Inflammatory macrophage (primary cell): ENCODE measurements around the gene TBRG1.
A peak's percentile ranks its signal among the peaks of the same experiment; 100 is the strongest.
"Not testable (repeated sequence)": the region's sequence is repeated elsewhere in the genome, so short reads cannot be mapped to it uniquely, and the experiment has no call there.

ENCODE experiments used
- DNase-seq, 2 donors: peaks; one replicate each; pipeline ENCODE4 v3.0.0-alpha.2; 2020 to 2022
- total RNA-seq, 18 experiments: gene quantifications; one replicate each; lab custom pipeline; 2026; ENCODE audit warnings: mixed read lengths in 6 of 18, inconsistent platforms in 2 of 18; lab: John Stamatoyannopoulos, UW

Gene TBRG1
- total RNA-seq, result 40.9 to 82.4 (median 71.1) reads per million in 18 experiments

- peak; percentile 87 to 91 for DNase-seq
Measured at GRCh38 chr11:124622531-124623451, at the start of gene TBRG1. Gene TBRG1, plus strand, starts transcription at chr11:124622864. Its CDS starts 220 bp downstream, at chr11:124623084.

- no peak for DNase-seq
Measured at GRCh38 chr11:124577716-124578427, 44.8 kb upstream of the TBRG1 start.

- DNase-seq, result no peak
Measured at GRCh38 chr11:124578761-124579160, 43.9 kb upstream of the TBRG1 start.

- no peak for DNase-seq
Measured at GRCh38 chr11:124581817-124582216, 40.8 kb upstream of the TBRG1 start.

GRCh38 chr11:124582565-124582964 is 40.1 kb upstream of the TBRG1 start:
- DNase-seq, result no peak

GRCh38 chr11:124583781-124584180 is 38.9 kb upstream of the TBRG1 start:
- no peak for DNase-seq

GRCh38 chr11:124584681-124585372 is 37.8 kb upstream of the TBRG1 start:
- DNase-seq, result no peak

GRCh38 chr11:124586238-124586860 is 36.3 kb upstream of the TBRG1 start:
- DNase-seq, result peak; percentile 69 to 70

- no peak for DNase-seq
Measured at GRCh38 chr11:124591430-124591829, 31.2 kb upstream of the TBRG1 start.

GRCh38 chr11:124592627-124593026 is 30.0 kb upstream of the TBRG1 start:
- DNase-seq, result no peak

GRCh38 chr11:124595302-124595701 is 27.4 kb upstream of the TBRG1 start:
- DNase-seq, result no peak

GRCh38 chr11:124597626-124598025 is 25.0 kb upstream of the TBRG1 start:
- peak; percentile 16 to 36 for DNase-seq

GRCh38 chr11:124600621-124601320 is 21.9 kb upstream of the TBRG1 start:
- no peak for DNase-seq

GRCh38 chr11:124602193-124602592 is 20.5 kb upstream of the TBRG1 start:
- DNase-seq, result peak in 1 of 2 donors; percentile 18

- DNase-seq, result not testable (repeated sequence)
Measured at GRCh38 chr11:124602723-124603122, 19.9 kb upstream of the TBRG1 start.

GRCh38 chr11:124605719-124606118 is 16.9 kb upstream of the TBRG1 start:
- peak; percentile 90 to 93 for DNase-seq

GRCh38 chr11:124608147-124608546 is 14.5 kb upstream of the TBRG1 start:
- peak; percentile 5 to 13 for DNase-seq

- DNase-seq, result no peak
Measured at GRCh38 chr11:124610295-124610694, 12.4 kb upstream of the TBRG1 start.

- DNase-seq, result no peak
Measured at GRCh38 chr11:124611064-124611463, 11.6 kb upstream of the TBRG1 start, which contains the start of gene PANX3. Gene PANX3, plus strand, starts transcription at chr11:124611428. Its CDS starts 129 bp downstream, at chr11:124611557.

- no peak for DNase-seq
Measured at GRCh38 chr11:124612045-124612444, 10.6 kb upstream of the TBRG1 start.

GRCh38 chr11:124612567-124613246 is 10.0 kb upstream of the TBRG1 start:
- DNase-seq, result no peak
